ENCODE data around the gene GPC1. TPM values are rescaled to one million over a fixed set of nuclear protein-coding genes. Genes with fewer than 3 reads are reported as not detected.

Gene GPC1
- total and polyA plus RNA-seq, 2 experiments from 2014 or later: 57.8 to 80.9 TPM

GRCh38 chr2:240454106-240454901 is 18.8 kb downstream of the GPC1 start:
- no peak for DNase-seq (ENCODE audit: low read depth in 1 of 2, low spot score in 1 of 2)
- H3K4me3 ChIP-seq: peak overlapping the region; percentile 38
- H3K4me1 ChIP-seq (ENCODE audit: low read depth): peaks cover 45% of the 10 kb centered on the region
- no peak for TF ChIP-seq CTCF (IDR thresholded peaks at IDR 0.05; ENCODE audit: low read depth, low read length)
- H3K27me3 ChIP-seq: peaks cover 27% of the 10 kb centered on the region
- no peaks in the 10 kb centered on the region for H3K9me3 ChIP-seq (ENCODE audit: low read depth)
- no peaks in the 10 kb centered on the region for H3K36me3 ChIP-seq
- H3K27ac ChIP-seq: no peak overlapping the region

- H3K4me3 ChIP-seq: no peak overlapping the region
- no peak overlapping the region for H3K27ac ChIP-seq
- H3K9me3 ChIP-seq (ENCODE audit: low read depth): no peaks in the 10 kb centered on the region
- no peak for TF ChIP-seq CTCF (IDR thresholded peaks at IDR 0.05; ENCODE audit: low read depth, low read length)
- H3K36me3 ChIP-seq: no peaks in the 10 kb centered on the region
- DNase-seq (ENCODE audit: low read depth in 1 of 2, low spot score in 1 of 2): no peak
- peaks cover 37% of the 10 kb centered on the region for H3K4me1 ChIP-seq (ENCODE audit: low read depth)
- peaks cover 27% of the 10 kb centered on the region for H3K27me3 ChIP-seq
Measured at GRCh38 chr2:240455272-240455646, 19.8 kb downstream of the GPC1 start.

GRCh38 chr2:240455647-240456446 is 20.4 kb downstream of the GPC1 start:
- DNase-seq (ENCODE audit: low read depth in 1 of 2, low spot score in 1 of 2): peak in 1 of 2 donors; percentile 56

GRCh38 chr2:240456447-240457222 is 21.2 kb downstream of the GPC1 start:
- DNase-seq (ENCODE audit: low read depth in 1 of 2, low spot score in 1 of 2): no peak
- peaks cover 33% of the 10 kb centered on the region for H3K4me1 ChIP-seq (ENCODE audit: low read depth)
- H3K27ac ChIP-seq: no peak overlapping the region
- H3K27me3 ChIP-seq: peaks cover 27% of the 10 kb centered on the region
- no peaks in the 10 kb centered on the region for H3K9me3 ChIP-seq (ENCODE audit: low read depth)
- no peaks in the 10 kb centered on the region for H3K36me3 ChIP-seq
- no peak for TF ChIP-seq CTCF (IDR thresholded peaks at IDR 0.05; ENCODE audit: low read depth, low read length)
- no peak overlapping the region for H3K4me3 ChIP-seq

More at GRCh38 chr2:240455647-240456446, 20.4 kb downstream of the GPC1 start:
- H3K9me3 ChIP-seq (ENCODE audit: low read depth): no peaks in the 10 kb centered on the region
- no peak overlapping the region for H3K27ac ChIP-seq
- no peak for TF ChIP-seq CTCF (IDR thresholded peaks at IDR 0.05; ENCODE audit: low read depth, low read length)
- H3K36me3 ChIP-seq: no peaks in the 10 kb centered on the region
- peaks cover 34% of the 10 kb centered on the region for H3K4me1 ChIP-seq (ENCODE audit: low read depth)
- H3K27me3 ChIP-seq: peaks cover 27% of the 10 kb centered on the region
- H3K4me3 ChIP-seq: peak overlapping the region; percentile 15
